ENCODE data around the gene CXADR.

DNA sequence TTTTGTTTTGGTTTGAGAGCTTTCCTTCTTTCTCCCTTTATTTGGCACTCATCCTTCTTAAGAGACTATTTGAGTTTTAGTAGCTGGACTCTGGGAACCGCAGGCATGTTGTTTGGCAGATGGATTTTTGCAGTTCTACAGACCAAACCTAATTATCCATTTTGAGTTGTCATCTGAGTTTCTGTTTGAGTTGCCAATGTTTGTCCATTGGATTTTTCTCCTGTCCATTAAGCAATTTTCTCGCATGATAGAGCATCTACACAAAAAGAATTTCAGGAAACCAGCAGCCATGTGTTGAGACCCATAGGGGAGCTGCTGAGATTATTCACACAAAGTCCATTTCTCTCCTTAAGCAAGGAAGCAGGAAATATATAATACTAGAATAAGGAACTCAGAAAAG lies 17.2 kb upstream of the CXADR start:
- TF ChIP-seq POLR2A (IDR thresholded peaks at IDR 0.05; ENCODE audit: low read depth, low read length) (no peak), TAF1 (IDR thresholded peaks at IDR 0.05; ENCODE audit: low read depth, low read length) (no peak), SPI1 (IDR thresholded peaks at IDR 0.05; ENCODE audit: low read depth, low read length) (no peak), POLR2AphosphoS5 (IDR thresholded peaks at IDR 0.05; ENCODE audit: low read depth, low read length) (no peak)

Data from GM12891 (cell line).